Breast epithelium (tissue), 4 donors: Measurements from ENCODE around the gene MTCL1. TPM values are rescaled to one million over a fixed set of nuclear protein-coding genes. Genes with fewer than 3 reads are reported as not detected.

ENCODE experiments used
- DNase-seq, 2 donors: peaks; one replicate each; pipeline ENCODE4 v3.0.0-alpha.2; 2019; ENCODE audit warnings: low spot score in 2 of 2
- H3K27ac ChIP-seq, 2 donors: fragments of 200-600 bp; sonication (generic) in 1 of 2; one replicate each; pipeline ENCODE4 v1.5.1; 2016 to 2019; ENCODE audit warnings: mild to moderate bottlenecking in 1 of 2
- H3K27me3 ChIP-seq, 2 donors: fragments of 200-600 bp; sonication (generic) in 1 of 2; one replicate each; pipeline versions ENCODE4 v1.5.1 to v1.6.0; 2017 to 2019; ENCODE audit warnings: control low read depth in 1 of 2, mild to moderate bottlenecking in 1 of 2
- H3K36me3 ChIP-seq: fragments of 200-600 bp; one replicate; pipeline ENCODE4 v1.5.1; 2019
- H3K4me1 ChIP-seq, 2 donors: fragments of 200-600 bp; sonication (generic); one replicate each; pipeline ENCODE4 v1.5.1; 2016 to 2019; ENCODE audit warnings: control low read depth in 1 of 2
- H3K4me3 ChIP-seq, 3 donors: fragments of 200-600 bp; sonication (generic); 1 replicate in 2 of 3; 2 replicates in 1 of 3; pipeline ENCODE4 v1.5.1; 2016 to 2019; ENCODE audit warnings: mild to moderate bottlenecking in 3 of 3, moderate library complexity in 2 of 3
- H3K9me3 ChIP-seq, 2 donors: fragments of 200-600 bp; sonication (generic) in 1 of 2; one replicate each; pipeline ENCODE4 v1.5.1; 2016 to 2019; ENCODE audit warnings: control low read depth in 1 of 2
- CTCF ChIP-seq, 3 donors: fragments of 450-650 bp; IDR thresholded peaks; one replicate each; pipeline ENCODE4 v1.5.1; 2016 to 2017; ENCODE audit warnings: antibody characterized with exemption in 3 of 3, mild to moderate bottlenecking in 3 of 3, moderate library complexity in 3 of 3
- POLR2A ChIP-seq: fragments of 450-650 bp; IDR thresholded peaks from one replicate; pipeline ENCODE4 v1.6.1; 2016; ENCODE audit warnings: antibody characterized with exemption, mild to moderate bottlenecking, moderate library complexity
- POLR2AphosphoS5 ChIP-seq, 3 donors: sonication (generic); formaldehyde crosslinking; IDR thresholded peaks; one replicate each; pipeline ENCODE4 v1.6.1; 2017; ENCODE audit warnings: antibody characterized with exemption in 3 of 3
- intact Hi-C: fragments of 100-400 bp; cut with DNase I; formaldehyde crosslinking; loops from one replicate; pipeline ENCODE4 v1.15.1; 2023; ENCODE audit warnings: low total_unique reads
- total RNA-seq, 3 donors: library from RNA; depleted of rRNA; stranded (reverse); fragments of >200 nt; gene quantifications; one replicate each; pipeline ENCODE4 v1.1.0, GENCODE V29; 2016

The MTCL1 gene
- total RNA-seq, 3 donors from 2014 or later, result 4.9 to 9.1 (median 7.2) TPM

GRCh38 chr18:8783335-8783993 is 78.1 kb downstream of the MTCL1 start:
- no peak for DNase-seq
- Histone ChIP-seq H3K4me3 (no peak overlapping the region), H3K27ac (no peak overlapping the region), H3K9me3 (no peaks in the 10 kb centered on the region), H3K27me3 (no peaks in the 10 kb centered on the region), H3K4me1 (no peaks in the 10 kb centered on the region), H3K36me3 (no peaks in the 10 kb centered on the region)
- intact Hi-C loops, result no loop called here
- no peak for TF ChIP-seq POLR2AphosphoS5 (IDR thresholded peaks at IDR 0.05)
- no peak for TF ChIP-seq CTCF (IDR thresholded peaks at IDR 0.05)
- no peak for TF ChIP-seq POLR2A

GRCh38 chr18:8783994-8784530 is 78.7 kb downstream of the MTCL1 start:
- Histone ChIP-seq H3K27me3 (no peaks in the 10 kb centered on the region), H3K27ac (no peak overlapping the region), H3K9me3 (no peaks in the 10 kb centered on the region), H3K4me1 (no peaks in the 10 kb centered on the region), H3K36me3 (no peaks in the 10 kb centered on the region), H3K4me3 (no peak overlapping the region)
- DNase-seq, result no peak
- TF ChIP-seq CTCF (IDR thresholded peaks at IDR 0.05) (no peak), POLR2AphosphoS5 (IDR thresholded peaks at IDR 0.05) (no peak), POLR2A (no peak)
- intact Hi-C loops, result no loop called here

- TF ChIP-seq POLR2AphosphoS5 (IDR thresholded peaks at IDR 0.05) (no peak), CTCF (IDR thresholded peaks at IDR 0.05) (no peak), POLR2A (no peak)
- H3K9me3 ChIP-seq, result no peaks in the 10 kb centered on the region
- no peaks in the 10 kb centered on the region for H3K36me3 ChIP-seq
- intact Hi-C loops, result no loop called here
- no peaks in the 10 kb centered on the region for H3K27me3 ChIP-seq
- DNase-seq, result no peak
- no peaks in the 10 kb centered on the region for H3K4me1 ChIP-seq
- no peak overlapping the region for H3K4me3 ChIP-seq
- no peak overlapping the region for H3K27ac ChIP-seq
Observed at GRCh38 chr18:8785261-8785660, 79.9 kb downstream of the MTCL1 start.

GRCh38 chr18:8785855-8786482 is 80.6 kb downstream of the MTCL1 start:
- Histone ChIP-seq H3K4me1 (no peaks in the 10 kb centered on the region), H3K9me3 (no peaks in the 10 kb centered on the region), H3K27ac (no peak overlapping the region), H3K4me3 (no peak overlapping the region), H3K27me3 (no peaks in the 10 kb centered on the region), H3K36me3 (no peaks in the 10 kb centered on the region)
- intact Hi-C loops, result no loop called here
- DNase-seq, result no peak
- TF ChIP-seq POLR2AphosphoS5 (IDR thresholded peaks at IDR 0.05) (no peak), POLR2A (no peak), CTCF (IDR thresholded peaks at IDR 0.05) (no peak)
